Vagina (tissue), 2 donors: ENCODE results near the gene MON2. TPM values are rescaled to one million over a fixed set of nuclear protein-coding genes. Genes with fewer than 3 reads are reported as not detected.

Experiments
- DNase-seq, 2 donors: peaks; one replicate each; pipeline ENCODE4 v3.0.0-alpha.2; 2017; ENCODE audit errors: extremely low spot score in 2 of 2
- H3K27ac ChIP-seq: fragments of 200-600 bp; sonication (generic); one replicate; pipeline ENCODE4 v1.5.1; 2019
- H3K27me3 ChIP-seq: fragments of 200-600 bp; sonication (generic); one replicate; pipeline ENCODE4 v1.5.1; 2019
- H3K36me3 ChIP-seq, 2 donors: fragments of 200-600 bp; sonication (generic); one replicate each; pipeline ENCODE4 v1.5.1; 2017 to 2019
- H3K4me1 ChIP-seq: fragments of 200-600 bp; sonication (generic); one replicate; pipeline ENCODE4 v1.5.1; 2019
- H3K4me3 ChIP-seq, 2 donors: fragments of 200-600 bp; sonication (generic); 1 replicate in 1 of 2; 2 replicates in 1 of 2; pipeline ENCODE4 v1.5.1; 2016 to 2019
- H3K9me3 ChIP-seq: fragments of 200-600 bp; sonication (generic); one replicate; pipeline ENCODE4 v1.5.1; 2019
- POLR2A ChIP-seq, 2 donors: fragments of 450-650 bp; IDR thresholded peaks; one replicate each; pipeline ENCODE4 v1.6.1; 2017; ENCODE audit warnings: antibody characterized with exemption in 2 of 2, mild to moderate bottlenecking in 2 of 2, moderate library complexity in 2 of 2
- POLR2AphosphoS5 ChIP-seq, 2 donors: sonication (generic); formaldehyde crosslinking; IDR thresholded peaks; one replicate each; pipeline ENCODE4 v1.9.0; 2017; ENCODE audit warnings: antibody characterized with exemption in 2 of 2, mild to moderate bottlenecking in 2 of 2, low read depth in 1 of 2; ENCODE audit not compliant: insufficient read depth in 1 of 2
- intact Hi-C: fragments of 100-400 bp; cut with DNase I; formaldehyde crosslinking; loops from one replicate; pipeline ENCODE4 v1.15.1; 2023
- total RNA-seq: library from RNA; depleted of rRNA; stranded (reverse); fragments of >200 nt; gene quantifications from one replicate; pipeline ENCODE4 v1.2.3, GENCODE V29; 2016
- TF ChIP-seq, protein P1 (sequence below), 3 experiments: fragments of 450-650 bp in 2 of 3; fragments of 200-600 bp in 1 of 3; sonication (generic) in 1 of 3; IDR thresholded peaks; one replicate each; pipeline ENCODE4 v1.5.1; 2017 to 2019; ENCODE audit warnings: antibody characterized with exemption in 3 of 3, mild to moderate bottlenecking in 2 of 3, moderate library complexity in 2 of 3

Gene MON2
- total RNA-seq, 1 donor from 2014 or later = 85.0 TPM

DNA sequence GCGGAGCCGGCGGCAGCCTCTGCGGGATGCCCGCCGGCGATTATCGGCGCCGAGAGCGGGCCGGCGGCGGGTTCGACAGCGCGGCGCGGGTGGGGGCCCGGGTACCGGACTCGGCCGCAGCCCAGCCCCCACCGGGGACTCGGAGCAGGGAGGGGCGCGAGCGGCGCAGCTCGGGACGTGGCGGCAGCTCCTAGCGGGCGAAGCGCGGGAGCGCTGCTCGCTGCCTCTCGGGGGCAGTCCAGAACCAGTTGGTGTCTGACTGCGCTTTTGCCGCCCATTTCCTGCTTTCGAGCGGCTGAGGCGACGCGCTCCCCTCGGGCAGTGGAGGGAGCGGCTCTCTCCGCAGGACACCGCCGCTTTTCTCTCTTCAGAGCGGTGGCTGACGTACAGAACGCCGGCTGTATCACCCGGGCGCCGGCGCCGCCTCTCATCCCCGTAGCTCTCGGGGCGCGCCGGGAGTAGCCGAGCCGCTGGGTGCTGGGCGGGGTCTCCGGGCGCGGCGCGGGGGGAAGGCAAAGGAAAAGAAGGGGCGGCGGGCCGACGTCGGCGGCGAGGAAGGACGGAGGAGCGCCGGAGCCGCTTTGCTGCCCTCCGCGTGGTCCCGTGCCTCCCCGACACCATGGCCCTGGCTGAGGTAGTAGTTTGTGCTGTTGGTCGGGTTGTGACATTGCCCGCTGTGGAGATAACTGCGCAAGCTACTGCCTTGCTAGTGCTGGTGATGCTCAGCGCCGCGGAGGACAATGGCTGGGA, 136.6 kb downstream of the MON2 start:
- Histone ChIP-seq H3K9me3 (no peaks in the 10 kb centered on the region), H3K36me3 (no peaks in the 10 kb centered on the region), H3K27me3 (no peaks in the 10 kb centered on the region), H3K27ac (peak overlapping the region; percentile 99), H3K4me1 (peaks cover 33% of the 10 kb centered on the region), H3K4me3 (peak overlapping the region; percentile 68 to 73)
- intact Hi-C loops = loop anchor here (5.0 to 10.0 kb wide), 2 partner anchors 122 to 189 kb away; no protein-coding TSS in a partner anchor
- DNase-seq = peak in 1 of 2 donors; percentile 90
- TF ChIP-seq POLR2AphosphoS5 (IDR thresholded peaks at IDR 0.05; ENCODE audit: insufficient read depth in 1 of 2, low read depth in 1 of 2) (peak in 1 of 2 donors; percentile 76), POLR2A (IDR thresholded peaks at IDR 0.05) (peak in 1 of 2 donors; percentile 47)
- TF ChIP-seq, protein P1, sequence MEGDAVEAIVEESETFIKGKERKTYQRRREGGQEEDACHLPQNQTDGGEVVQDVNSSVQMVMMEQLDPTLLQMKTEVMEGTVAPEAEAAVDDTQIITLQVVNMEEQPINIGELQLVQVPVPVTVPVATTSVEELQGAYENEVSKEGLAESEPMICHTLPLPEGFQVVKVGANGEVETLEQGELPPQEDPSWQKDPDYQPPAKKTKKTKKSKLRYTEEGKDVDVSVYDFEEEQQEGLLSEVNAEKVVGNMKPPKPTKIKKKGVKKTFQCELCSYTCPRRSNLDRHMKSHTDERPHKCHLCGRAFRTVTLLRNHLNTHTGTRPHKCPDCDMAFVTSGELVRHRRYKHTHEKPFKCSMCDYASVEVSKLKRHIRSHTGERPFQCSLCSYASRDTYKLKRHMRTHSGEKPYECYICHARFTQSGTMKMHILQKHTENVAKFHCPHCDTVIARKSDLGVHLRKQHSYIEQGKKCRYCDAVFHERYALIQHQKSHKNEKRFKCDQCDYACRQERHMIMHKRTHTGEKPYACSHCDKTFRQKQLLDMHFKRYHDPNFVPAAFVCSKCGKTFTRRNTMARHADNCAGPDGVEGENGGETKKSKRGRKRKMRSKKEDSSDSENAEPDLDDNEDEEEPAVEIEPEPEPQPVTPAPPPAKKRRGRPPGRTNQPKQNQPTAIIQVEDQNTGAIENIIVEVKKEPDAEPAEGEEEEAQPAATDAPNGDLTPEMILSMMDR (IDR thresholded peaks at IDR 0.05) = peak in 2 of 3 experiments; percentile 43 to 52

- H3K4me3 ChIP-seq = peak overlapping the region; percentile 68 to 73
- H3K9me3 ChIP-seq = no peaks in the 10 kb centered on the region
- TF ChIP-seq, protein P1 (IDR thresholded peaks at IDR 0.05) = no peak
- TF ChIP-seq POLR2A (IDR thresholded peaks at IDR 0.05) = no peak
- no peak for TF ChIP-seq POLR2AphosphoS5 (IDR thresholded peaks at IDR 0.05; ENCODE audit: insufficient read depth in 1 of 2, low read depth in 1 of 2)
- H3K4me1 ChIP-seq = peaks cover 33% of the 10 kb centered on the region
- DNase-seq = no peak
- H3K27me3 ChIP-seq = no peaks in the 10 kb centered on the region
- peak overlapping the region; percentile 99 for H3K27ac ChIP-seq
- intact Hi-C loops = loop anchor here (5.0 to 10.0 kb wide), 2 partner anchors 121 to 189 kb away; no protein-coding TSS in a partner anchor
- H3K36me3 ChIP-seq = no peaks in the 10 kb centered on the region
These were observed 137.1 kb downstream of the MON2 start for GRCh38 chr12:62603811-62604098.

DNA sequence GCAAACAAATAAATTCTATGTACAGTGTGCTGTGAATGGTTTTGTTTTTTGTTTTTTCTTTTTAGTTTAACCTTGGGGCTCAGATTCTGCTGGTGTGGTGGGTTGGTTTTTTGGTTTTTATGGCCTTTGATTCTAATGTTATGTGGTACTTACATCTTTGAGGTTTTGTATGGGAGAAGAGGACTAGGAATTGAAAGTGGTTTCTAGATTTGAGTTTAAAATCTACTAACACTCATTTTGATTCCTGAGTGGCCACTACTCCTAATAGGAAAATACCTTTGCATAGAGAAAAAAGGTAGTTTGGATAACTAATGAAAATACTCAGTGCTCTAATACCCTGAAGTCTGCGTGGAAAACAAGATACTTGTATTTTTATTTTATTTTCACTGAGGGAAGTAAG, 137.7 kb downstream of the MON2 start:
- no peak for DNase-seq
- TF ChIP-seq, protein P1 (IDR thresholded peaks at IDR 0.05) = no peak
- TF ChIP-seq POLR2AphosphoS5 (IDR thresholded peaks at IDR 0.05; ENCODE audit: insufficient read depth in 1 of 2, low read depth in 1 of 2) (no peak), POLR2A (IDR thresholded peaks at IDR 0.05) (no peak)
- Histone ChIP-seq H3K36me3 (no peaks in the 10 kb centered on the region), H3K4me1 (peaks cover 33% of the 10 kb centered on the region), H3K4me3 (peak overlapping the region; percentile 68 to 73), H3K27ac (peak overlapping the region; percentile 99), H3K27me3 (no peaks in the 10 kb centered on the region), H3K9me3 (no peaks in the 10 kb centered on the region)
- intact Hi-C loops = loop anchor here (5.0 to 10.0 kb wide), 2 partner anchors 120 to 188 kb away; no protein-coding TSS in a partner anchor

- DNase-seq = no peak
- intact Hi-C loops = loop anchor here (5.0 to 10.0 kb wide), 2 partner anchors 120 to 187 kb away; no protein-coding TSS in a partner anchor
- H3K36me3 ChIP-seq = no peaks in the 10 kb centered on the region
- H3K4me3 ChIP-seq = peak overlapping the region; percentile 68 to 73
- no peaks in the 10 kb centered on the region for H3K9me3 ChIP-seq
- peak overlapping the region; percentile 99 for H3K27ac ChIP-seq
- TF ChIP-seq, protein P1 (IDR thresholded peaks at IDR 0.05) = no peak
- TF ChIP-seq POLR2AphosphoS5 (IDR thresholded peaks at IDR 0.05; ENCODE audit: insufficient read depth in 1 of 2, low read depth in 1 of 2) (no peak), POLR2A (IDR thresholded peaks at IDR 0.05) (no peak)
- no peaks in the 10 kb centered on the region for H3K27me3 ChIP-seq
- peaks cover 33% of the 10 kb centered on the region for H3K4me1 ChIP-seq
These were observed 138.2 kb downstream of the MON2 start for GRCh38 chr12:62604871-62605270.

GRCh38 chr12:62605981-62606380, 139.4 kb downstream of the MON2 start:
- no peak for DNase-seq
- Histone ChIP-seq H3K4me3 (no peak overlapping the region), H3K4me1 (peaks cover 33% of the 10 kb centered on the region), H3K27ac (no peak overlapping the region), H3K9me3 (no peaks in the 10 kb centered on the region), H3K27me3 (no peaks in the 10 kb centered on the region), H3K36me3 (no peaks in the 10 kb centered on the region)
- TF ChIP-seq POLR2AphosphoS5 (IDR thresholded peaks at IDR 0.05; ENCODE audit: insufficient read depth in 1 of 2, low read depth in 1 of 2) (no peak), POLR2A (IDR thresholded peaks at IDR 0.05) (no peak)
- TF ChIP-seq, protein P1 (IDR thresholded peaks at IDR 0.05) = no peak
- intact Hi-C loops = loop anchor here (10.0 kb wide), 1 partner anchor 119 kb away; no protein-coding TSS in a partner anchor
